HL-60 (cell line): ENCODE data around the gene DLL1.

Source experiments
- DNase-seq, 2 experiments: peaks; one replicate each; pipeline ENCODE4 v3.0.0-alpha.2; 2010 to 2020; ENCODE audit warnings: low read depth in 1 of 2, low spot score in 1 of 2
- H3K27ac ChIP-seq: fragments of 250-450 bp; sonication (Bioruptor Pico); replicated peaks from 2 replicates; pipeline ENCODE4 v1.5.1; 2020; ENCODE audit warnings: mild to moderate bottlenecking, moderate library complexity
- H3K27me3 ChIP-seq: fragments of 250-450 bp; sonication (Bioruptor Pico); 2 replicates; pipeline ENCODE4 v1.5.1; 2021; ENCODE audit warnings: mild to moderate bottlenecking, moderate library complexity; ENCODE audit not compliant: insufficient read depth, poor library complexity, severe bottlenecking
- H3K4me3 ChIP-seq: replicated peaks from 2 replicates; pipeline ENCODE4 v1.5.1; 2011; ENCODE audit warnings: mild to moderate bottlenecking, control low read depth, low read length; ENCODE audit not compliant: insufficient read depth
- CTCF ChIP-seq: IDR thresholded peaks from one replicate; pipeline ENCODE4 v1.5.1; 2011; ENCODE audit warnings: low read length, control low read depth, inconsistent platforms; ENCODE audit not compliant: insufficient read depth
- GABPA ChIP-seq: IDR thresholded peaks from 2 replicates; pipeline ENCODE4 v1.6.1; 2012; ENCODE audit warnings: low read depth
- POLR2AphosphoS5 ChIP-seq: IDR thresholded peaks from 2 replicates; pipeline ENCODE4 v1.6.1; 2012; ENCODE audit warnings: low read depth
- REST ChIP-seq: IDR thresholded peaks from 2 replicates; pipeline ENCODE4 v1.6.1; 2012; ENCODE audit warnings: low read depth; ENCODE audit not compliant: insufficient replicate concordance
- SPI1 ChIP-seq: IDR thresholded peaks from 2 replicates; pipeline ENCODE4 v1.6.1; 2012; ENCODE audit warnings: low read depth, mild to moderate bottlenecking, borderline replicate concordance

Gene DLL1

GRCh38 chr6:170280689-170281045, 10.2 kb downstream of the DLL1 start:
- no peak for TF ChIP-seq REST
- no peak for TF ChIP-seq POLR2AphosphoS5
- no peak for TF ChIP-seq CTCF
- no peak for TF ChIP-seq SPI1
- no peak for TF ChIP-seq GABPA
- Histone ChIP-seq H3K4me3 (no peak overlapping the region), H3K27me3 (peaks cover 4% of the 10 kb centered on the region), H3K27ac (no peak overlapping the region)
- no peak for DNase-seq

- no peak for TF ChIP-seq CTCF
- TF ChIP-seq REST, result no peak
- TF ChIP-seq SPI1, result no peak
- no peak for TF ChIP-seq POLR2AphosphoS5
- no peak for TF ChIP-seq GABPA
- H3K27ac ChIP-seq, result no peak overlapping the region
- no peaks in the 10 kb centered on the region for H3K27me3 ChIP-seq
- DNase-seq, result no peak
- no peak overlapping the region for H3K4me3 ChIP-seq
Measured at GRCh38 chr6:170279977-170280688, 10.7 kb downstream of the DLL1 start.

GRCh38 chr6:170279426-170279825, 11.5 kb downstream of the DLL1 start:
- H3K27me3 ChIP-seq, result no peaks in the 10 kb centered on the region
- TF ChIP-seq SPI1 (no peak), REST (no peak), CTCF (no peak), GABPA (no peak), POLR2AphosphoS5 (no peak)
- no peak for DNase-seq

More at GRCh38 chr6:170279426-170279825, 11.5 kb downstream of the DLL1 start:
- no peak overlapping the region for H3K4me3 ChIP-seq
- H3K27ac ChIP-seq, result no peak overlapping the region
